WERI-Rb-1 (cell line): ENCODE measurements around the gene PPP2R1B.
A peak's percentile ranks its signal among the peaks of the same experiment; 100 is the strongest.
"Not testable (repeated sequence)": the region's sequence is repeated elsewhere in the genome, so short reads cannot be mapped to it uniquely, and the experiment has no call there.

Source experiments
- DNase-seq: peaks from one replicate; pipeline ENCODE4 v3.0.0-alpha.2; 2020
- H3K27ac ChIP-seq: fragments of 250-450 bp; sonication (Bioruptor Pico); 2 replicates; pipeline ENCODE4 v1.5.1; 2020; ENCODE audit warnings: mild to moderate bottlenecking, moderate library complexity
- H3K27me3 ChIP-seq: fragments of 250-450 bp; sonication (Bioruptor Pico); 2 replicates; pipeline ENCODE4 v1.5.1; 2021; ENCODE audit warnings: mild to moderate bottlenecking, low read depth, moderate library complexity; ENCODE audit not compliant: insufficient read depth, severe bottlenecking
- H3K36me3 ChIP-seq: fragments of 250-450 bp; sonication (Bioruptor Pico); 2 replicates; pipeline ENCODE4 v1.5.1; 2020; ENCODE audit warnings: mild to moderate bottlenecking, moderate library complexity
- H3K4me3 ChIP-seq: 2 replicates; pipeline ENCODE4 v1.5.1; 2011; ENCODE audit warnings: low read depth, mild to moderate bottlenecking, control low read depth, low read length
- H3K9me3 ChIP-seq: fragments of 250-450 bp; sonication (Bioruptor Pico); 2 replicates; pipeline ENCODE4 v1.5.1; 2021; ENCODE audit warnings: mild to moderate bottlenecking, moderate library complexity; ENCODE audit not compliant: severe bottlenecking
- CTCF ChIP-seq: IDR thresholded peaks from 2 replicates; pipeline ENCODE4 v1.5.1; 2011; ENCODE audit warnings: low read depth, mild to moderate bottlenecking, control low read depth, inconsistent platforms, low read length

The PPP2R1B gene

GRCh38 chr11:111792314-111792713 lies 26.1 kb upstream of the PPP2R1B start:
- peaks cover 4% of the 10 kb centered on the region; the same call in 1 of the 2 replicates for H3K36me3 ChIP-seq
- no peak for TF ChIP-seq CTCF
- no peak overlapping the region for H3K4me3 ChIP-seq
- H3K27ac ChIP-seq = no peak overlapping the region
- DNase-seq = no peak
- H3K9me3 ChIP-seq = no peaks in the 10 kb centered on the region
- no peaks in the 10 kb centered on the region for H3K27me3 ChIP-seq

DNA sequence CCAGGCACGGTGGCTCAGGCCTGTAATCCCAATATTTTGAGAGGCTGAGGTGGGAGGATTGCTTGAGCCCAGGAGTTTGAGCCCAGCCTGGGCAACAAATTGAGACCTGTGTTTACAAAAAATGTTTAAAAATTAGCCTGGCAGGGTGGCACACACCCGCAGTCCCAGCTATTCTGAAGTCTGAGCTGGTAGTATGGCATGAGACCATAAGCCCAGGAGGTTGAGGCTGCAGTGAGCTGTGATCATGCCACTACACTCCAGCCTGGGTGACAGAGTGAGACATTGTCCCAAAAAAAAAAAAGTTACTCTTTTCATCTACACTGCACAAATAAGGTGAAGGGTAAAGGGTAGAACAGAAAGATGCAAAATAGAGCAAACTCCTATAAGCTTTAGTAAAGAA lies 22.3 kb upstream of the PPP2R1B start:
- H3K27ac ChIP-seq = no peak overlapping the region
- TF ChIP-seq CTCF = no peak
- no peak for DNase-seq
- no peaks in the 10 kb centered on the region for H3K27me3 ChIP-seq
- no peaks in the 10 kb centered on the region for H3K9me3 ChIP-seq
- no peak overlapping the region for H3K4me3 ChIP-seq
- peaks cover 13% of the 10 kb centered on the region for H3K36me3 ChIP-seq

- Histone ChIP-seq H3K27ac (no peak overlapping the region), H3K9me3 (no peaks in the 10 kb centered on the region), H3K36me3 (peaks cover 13% of the 10 kb centered on the region), H3K27me3 (no peaks in the 10 kb centered on the region), H3K4me3 (no peak overlapping the region)
- TF ChIP-seq CTCF = no peak
- no peak for DNase-seq
These were observed 21.9 kb upstream of the PPP2R1B start for GRCh38 chr11:111788051-111788450.

- Histone ChIP-seq H3K27me3 (no peaks in the 10 kb centered on the region), H3K27ac (peak overlapping the region; percentile 52), H3K4me3 (no peak overlapping the region), H3K9me3 (no peaks in the 10 kb centered on the region), H3K36me3 (peaks cover 13% of the 10 kb centered on the region)
- TF ChIP-seq CTCF = no peak
- DNase-seq = peak; percentile 69
These were observed 19.8 kb upstream of the PPP2R1B start for GRCh38 chr11:111785886-111786412.

DNA sequence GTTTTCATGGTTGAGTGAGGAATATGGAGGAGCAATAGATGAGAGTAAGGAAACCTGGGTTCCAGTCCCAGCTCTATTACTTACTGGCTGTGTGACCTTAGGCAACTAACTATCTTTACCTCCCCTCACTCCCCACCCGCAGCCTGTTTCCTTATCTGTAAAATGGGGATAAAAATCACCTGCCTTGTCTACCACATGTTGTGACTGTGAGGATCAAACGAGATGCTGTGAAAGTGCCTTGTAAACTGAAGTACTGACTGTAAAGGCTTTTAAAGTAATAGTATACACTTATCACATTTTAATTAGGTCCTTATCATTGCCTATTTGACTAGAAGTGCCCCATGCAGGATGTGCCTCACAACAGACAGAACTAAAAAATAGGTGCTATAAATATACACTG lies 18.9 kb upstream of the PPP2R1B start:
- Histone ChIP-seq H3K27me3 (no peaks in the 10 kb centered on the region), H3K27ac (peak overlapping the region; percentile 52), H3K36me3 (peaks cover 13% of the 10 kb centered on the region), H3K9me3 (no peaks in the 10 kb centered on the region), H3K4me3 (no peak overlapping the region)
- no peak for DNase-seq
- TF ChIP-seq CTCF = no peak

GRCh38 chr11:111784311-111784710 lies 18.1 kb upstream of the PPP2R1B start:
- not testable (repeated sequence) for DNase-seq, H3K4me3 ChIP-seq, H3K9me3 ChIP-seq, H3K27ac ChIP-seq, H3K27me3 ChIP-seq
- H3K36me3 ChIP-seq = peaks cover 13% of the 10 kb centered on the region
